Parathyroid adenoma (tissue), 2 donors: ENCODE measurements around the gene HOXA3.

Experiments used
- H2AFZ ChIP-seq: fragments of 300-600 bp; sonication (generic); one replicate; pipeline ENCODE4 v1.7.0; 2017; ENCODE audit warnings: antibody characterized with exemption, mild to moderate bottlenecking
- H3K27ac ChIP-seq: fragments of 300-600 bp; sonication (generic); one replicate; pipeline ENCODE4 v1.7.0; 2017
- H3K27me3 ChIP-seq: fragments of 300-600 bp; sonication (generic); one replicate; pipeline ENCODE4 v1.7.0; 2017; ENCODE audit warnings: low read length; ENCODE audit not compliant: control insufficient read depth, insufficient read depth
- H3K36me3 ChIP-seq: fragments of 300-600 bp; sonication (generic); one replicate; pipeline ENCODE4 v1.7.0; 2017; ENCODE audit warnings: low read length; ENCODE audit not compliant: control insufficient read depth, insufficient read depth
- H3K4me1 ChIP-seq: fragments of 300-600 bp; sonication (generic); one replicate; pipeline ENCODE4 v1.7.0; 2017; ENCODE audit warnings: control low read depth
- H3K4me2 ChIP-seq: fragments of 300-600 bp; sonication (generic); one replicate; pipeline ENCODE4 v1.7.0; 2017; ENCODE audit warnings: low read length
- H3K4me3 ChIP-seq: fragments of 300-600 bp; sonication (generic); one replicate; pipeline ENCODE4 v1.7.0; 2017; ENCODE audit warnings: low read depth, low read length
- H3K79me2 ChIP-seq: fragments of 300-600 bp; sonication (generic); one replicate; pipeline ENCODE4 v1.7.0; 2017; ENCODE audit warnings: control low read depth
- H3K9ac ChIP-seq: fragments of 300-600 bp; sonication (generic); one replicate; pipeline ENCODE4 v1.7.0; 2017; ENCODE audit warnings: mild to moderate bottlenecking
- H3K9me3 ChIP-seq: fragments of 300-600 bp; sonication (generic); one replicate; pipeline ENCODE4 v1.7.0; 2017; ENCODE audit warnings: low read length; ENCODE audit not compliant: control insufficient read depth
- TF ChIP-seq, protein P1 (sequence below): fragments of 300-600 bp; sonication (generic); IDR thresholded peaks from one replicate; pipeline ENCODE4 v1.7.0; 2017; ENCODE audit warnings: antibody characterized with exemption, mild to moderate bottlenecking
- donor health status: primary hyperparathyroidism.

The HOXA3 gene

DNA sequence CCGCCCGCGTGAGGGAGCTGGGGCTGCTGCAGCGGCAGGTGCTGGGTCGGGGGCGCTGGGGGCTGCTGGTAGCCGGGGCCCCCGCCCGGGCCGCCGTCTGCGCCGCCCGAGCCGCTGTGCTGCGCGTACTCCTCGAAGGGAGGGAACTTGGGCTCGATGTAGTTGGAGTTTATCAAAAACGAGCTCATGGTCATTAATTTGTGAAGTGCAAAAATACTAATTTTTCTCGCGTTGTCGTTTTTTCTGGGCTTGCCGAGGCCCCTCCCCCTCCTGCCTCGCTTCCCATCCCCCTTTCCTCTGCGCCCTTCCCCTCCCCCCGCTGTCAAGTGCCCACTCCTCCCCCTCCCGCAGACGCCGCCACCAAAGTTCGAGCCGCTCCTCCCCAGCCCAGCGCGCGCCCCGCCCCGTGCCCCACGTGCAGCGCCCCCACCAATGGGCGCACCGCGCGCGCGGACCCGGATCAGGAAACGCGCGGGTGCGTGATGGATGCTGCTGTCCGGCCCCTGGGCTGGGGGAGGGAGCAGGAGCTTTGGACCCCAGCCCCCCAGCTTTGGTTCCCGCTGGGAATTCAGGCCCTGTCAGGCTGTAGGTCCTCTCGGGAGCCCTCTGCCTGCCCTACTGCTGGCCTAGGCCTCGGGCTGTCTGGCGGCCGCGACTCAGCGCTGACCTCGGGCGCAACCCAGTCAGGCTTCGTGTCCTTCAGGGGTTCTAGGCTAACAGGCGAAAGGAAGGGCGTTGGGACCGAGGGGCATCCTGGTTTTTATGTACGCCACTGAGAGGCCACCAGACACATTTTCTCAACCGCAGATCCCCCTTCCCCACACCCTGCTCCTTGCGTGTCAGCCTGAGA is 21.6 kb downstream of the HOXA3 start, which contains the start of gene HOXA4:
Gene HOXA4, minus strand, starts transcription at position 218 of the 850 bp plus-strand sequence. Its CDS starts 24 bp downstream, at position 194.
- Histone ChIP-seq H3K9me3 (no peaks in the 10 kb centered on the region), H3K4me3 (peak within 1 kb of the TSS; percentile 88), H3K79me2 (no peaks in the 10 kb centered on the region), H3K4me2 (peak within 1 kb of the TSS; percentile 98), H2AFZ (peak within 1 kb of the TSS; percentile 48), H3K4me1 (no peaks in the 10 kb centered on the region), H3K36me3 (no peaks in the 10 kb centered on the region), H3K27ac (peak within 1 kb of the TSS; percentile 16), H3K27me3 (no peaks in the 10 kb centered on the region), H3K9ac (no peak within 1 kb of the TSS)
- TF ChIP-seq, protein P1, sequence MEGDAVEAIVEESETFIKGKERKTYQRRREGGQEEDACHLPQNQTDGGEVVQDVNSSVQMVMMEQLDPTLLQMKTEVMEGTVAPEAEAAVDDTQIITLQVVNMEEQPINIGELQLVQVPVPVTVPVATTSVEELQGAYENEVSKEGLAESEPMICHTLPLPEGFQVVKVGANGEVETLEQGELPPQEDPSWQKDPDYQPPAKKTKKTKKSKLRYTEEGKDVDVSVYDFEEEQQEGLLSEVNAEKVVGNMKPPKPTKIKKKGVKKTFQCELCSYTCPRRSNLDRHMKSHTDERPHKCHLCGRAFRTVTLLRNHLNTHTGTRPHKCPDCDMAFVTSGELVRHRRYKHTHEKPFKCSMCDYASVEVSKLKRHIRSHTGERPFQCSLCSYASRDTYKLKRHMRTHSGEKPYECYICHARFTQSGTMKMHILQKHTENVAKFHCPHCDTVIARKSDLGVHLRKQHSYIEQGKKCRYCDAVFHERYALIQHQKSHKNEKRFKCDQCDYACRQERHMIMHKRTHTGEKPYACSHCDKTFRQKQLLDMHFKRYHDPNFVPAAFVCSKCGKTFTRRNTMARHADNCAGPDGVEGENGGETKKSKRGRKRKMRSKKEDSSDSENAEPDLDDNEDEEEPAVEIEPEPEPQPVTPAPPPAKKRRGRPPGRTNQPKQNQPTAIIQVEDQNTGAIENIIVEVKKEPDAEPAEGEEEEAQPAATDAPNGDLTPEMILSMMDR: no peak

DNA sequence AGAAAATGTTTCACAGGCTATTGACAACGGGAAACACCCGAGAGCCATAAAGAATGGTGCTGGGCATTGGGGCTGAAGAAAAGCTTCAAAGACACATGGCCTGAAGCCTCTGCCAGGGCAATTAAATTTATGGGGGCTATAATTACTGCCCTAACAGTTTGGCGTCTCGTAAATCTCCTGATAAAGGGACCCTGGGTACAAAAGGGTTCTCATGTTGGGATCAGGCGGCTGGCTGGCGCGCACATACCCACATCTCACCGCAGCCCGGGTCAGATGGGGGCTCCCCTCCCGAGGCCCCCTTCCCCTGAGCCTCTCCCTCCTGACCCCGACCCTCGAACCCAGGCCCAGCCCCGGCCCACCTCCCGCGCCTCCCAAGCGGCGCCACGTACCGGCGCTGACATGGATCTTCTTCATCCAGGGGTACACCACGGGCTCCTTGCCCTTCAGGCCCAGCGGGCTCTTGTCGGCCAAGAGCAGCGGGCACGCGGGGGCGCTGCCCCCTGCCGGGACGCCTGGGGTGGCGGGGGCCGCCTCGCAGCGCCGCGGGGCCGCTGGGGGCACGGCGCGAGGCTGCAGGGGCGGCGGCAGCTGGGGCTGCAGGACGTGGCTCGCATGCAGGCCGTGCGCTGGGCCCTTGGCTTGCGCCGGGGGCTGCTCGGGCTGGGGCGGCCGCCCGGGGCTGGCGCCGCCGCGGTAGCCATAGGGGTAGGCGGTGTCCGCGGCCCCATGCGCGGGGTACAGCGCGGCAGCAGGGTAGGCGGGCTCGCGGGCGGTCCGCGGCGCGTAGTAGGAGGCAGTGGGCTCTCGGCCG is 22.4 kb downstream of the HOXA3 start:
- TF ChIP-seq, protein P1: no peak
- H3K27me3 ChIP-seq: no peaks in the 10 kb centered on the region
- H3K36me3 ChIP-seq: no peaks in the 10 kb centered on the region
- H3K4me2 ChIP-seq: peak overlapping the region; percentile 98
- no peaks in the 10 kb centered on the region for H3K79me2 ChIP-seq
- H3K27ac ChIP-seq: peak overlapping the region; percentile 16
- no peak overlapping the region for H2AFZ ChIP-seq
- no peak overlapping the region for H3K9ac ChIP-seq
- H3K9me3 ChIP-seq: no peaks in the 10 kb centered on the region
- no peaks in the 10 kb centered on the region for H3K4me1 ChIP-seq
- H3K4me3 ChIP-seq: peak overlapping the region; percentile 88

- Histone ChIP-seq H3K36me3 (no peaks in the 10 kb centered on the region), H2AFZ (no peak overlapping the region), H3K27me3 (no peaks in the 10 kb centered on the region), H3K9me3 (no peaks in the 10 kb centered on the region), H3K79me2 (no peaks in the 10 kb centered on the region), H3K27ac (peak overlapping the region; percentile 16), H3K4me3 (peak overlapping the region; percentile 88), H3K4me2 (peak overlapping the region; percentile 97), H3K9ac (no peak overlapping the region), H3K4me1 (no peaks in the 10 kb centered on the region)
- TF ChIP-seq, protein P1: no peak
Measured at GRCh38 chr7:27128776-27129728, 23.3 kb downstream of the HOXA3 start.

- no peaks in the 10 kb centered on the region for H3K27me3 ChIP-seq
- no peak overlapping the region for H3K27ac ChIP-seq
- H3K4me2 ChIP-seq: peak overlapping the region; percentile 97
- no peak overlapping the region for H2AFZ ChIP-seq
- peak overlapping the region; percentile 88 for H3K4me3 ChIP-seq
- H3K9me3 ChIP-seq: no peaks in the 10 kb centered on the region
- H3K4me1 ChIP-seq: no peaks in the 10 kb centered on the region
- TF ChIP-seq, protein P1: no peak
- no peak overlapping the region for H3K9ac ChIP-seq
- H3K36me3 ChIP-seq: no peaks in the 10 kb centered on the region
- H3K79me2 ChIP-seq: no peaks in the 10 kb centered on the region
Measured at GRCh38 chr7:27128034-27128433, 24.3 kb downstream of the HOXA3 start.
